CD14-positive monocyte (primary cell): ENCODE data around the gene TSPAN16. TPM values are rescaled to one million over a fixed set of nuclear protein-coding genes. Genes with fewer than 3 reads are reported as not detected.

Source experiments
- DNase-seq, 3 donors: peaks; one replicate each; pipeline ENCODE4 v3.0.0-alpha.2; 2011 to 2022
- H2AFZ ChIP-seq: 2 replicates; pipeline ENCODE4 v1.6.0; 2012; ENCODE audit warnings: mild to moderate bottlenecking, low read depth, low read length, inconsistent platforms; ENCODE audit not compliant: insufficient read depth, poor library complexity, severe bottlenecking
- H3K27ac ChIP-seq, 2 donors: 1 replicate in 1 of 2; 2 replicates in 1 of 2; pipeline ENCODE4 v1.5.1; 2012 to 2013; ENCODE audit warnings: low read length in 2 of 2, control low read depth in 1 of 2, inconsistent platforms in 1 of 2, low read depth in 1 of 2, mild to moderate bottlenecking in 1 of 2
- H3K27me3 ChIP-seq, 2 donors: one replicate each; pipeline versions ENCODE4 v1.6.0 to v1.6.1; 2011 to 2013; ENCODE audit warnings: low read length in 2 of 2; ENCODE audit not compliant: control insufficient read depth in 2 of 2, insufficient read depth in 2 of 2
- H3K36me3 ChIP-seq, 2 donors: replicated peaks in 1 of 2; 1 replicate in 1 of 2; 2 replicates in 1 of 2; pipeline versions ENCODE4 v1.5.1 to v1.6.1; 2012 to 2013; ENCODE audit warnings: low read length in 2 of 2, control low read depth in 1 of 2, inconsistent platforms in 1 of 2, mild to moderate bottlenecking in 1 of 2; ENCODE audit not compliant: insufficient read depth in 2 of 2, control insufficient read depth in 1 of 2
- H3K4me1 ChIP-seq, 2 donors: 1 replicate in 1 of 2; 2 replicates in 1 of 2; pipeline versions ENCODE4 v1.5.1 to v1.6.1; 2012 to 2013; ENCODE audit warnings: low read length in 2 of 2, control low read depth in 1 of 2, inconsistent platforms in 1 of 2, mild to moderate bottlenecking in 1 of 2, moderate library complexity in 1 of 2; ENCODE audit not compliant: insufficient read depth in 2 of 2, control insufficient read depth in 1 of 2
- H3K4me2 ChIP-seq: replicated peaks from 2 replicates; pipeline ENCODE3; 2012; ENCODE audit warnings: low read length, moderate library complexity, mild to moderate bottlenecking; ENCODE audit not compliant: poor library complexity, severe bottlenecking; ENCODE audit errors: extremely low read depth
- H3K4me3 ChIP-seq, 3 experiments: fragments of 200-600 bp in 1 of 3; sonication (generic) in 1 of 3; replicated peaks in 1 of 3; 1 replicate in 2 of 3; 2 replicates in 1 of 3; pipeline ENCODE4 v1.5.1; 2011 to 2013; ENCODE audit warnings: low read length in 3 of 3, mild to moderate bottlenecking in 3 of 3, control low read depth in 2 of 3, low read depth in 2 of 3, inconsistent platforms in 1 of 3, moderate library complexity in 1 of 3
- H3K79me2 ChIP-seq: 2 replicates; pipeline ENCODE4 v1.6.0; 2012; ENCODE audit warnings: mild to moderate bottlenecking, control low read depth, inconsistent platforms, low read length, moderate library complexity; ENCODE audit not compliant: insufficient read depth
- H3K9ac ChIP-seq: 2 replicates; pipeline ENCODE4 v1.6.0; 2017; ENCODE audit warnings: low read length, mild to moderate bottlenecking; ENCODE audit not compliant: insufficient read depth, poor library complexity, severe bottlenecking
- H3K9me3 ChIP-seq, 2 donors: replicated peaks in 1 of 2; 1 replicate in 1 of 2; 2 replicates in 1 of 2; pipeline versions ENCODE4 v1.5.1 to v1.6.1; 2012 to 2013; ENCODE audit warnings: low read length in 2 of 2, control low read depth in 1 of 2; ENCODE audit not compliant: control insufficient read depth in 1 of 2, insufficient read depth in 1 of 2
- H4K20me1 ChIP-seq: 2 replicates; pipeline ENCODE4 v1.6.0; 2012; ENCODE audit warnings: mild to moderate bottlenecking, low read length, control low read depth, moderate library complexity; ENCODE audit not compliant: insufficient read depth
- H3K27ac Mint-ChIP-seq, 7 donors: one replicate each; pipeline ENCODE4 v1.8.0; 2020; ENCODE audit warnings: mild to moderate bottlenecking in 7 of 7, mixed read lengths in 7 of 7, moderate library complexity in 6 of 7, inconsistent platforms in 2 of 7
- H3K27me3 Mint-ChIP-seq, 3 donors: one replicate each; pipeline ENCODE4 v1.8.0; 2021 to 2022; ENCODE audit warnings: low read depth in 3 of 3, mild to moderate bottlenecking in 3 of 3, mixed read lengths in 3 of 3, moderate library complexity in 3 of 3, inconsistent platforms in 1 of 3
- H3K36me3 Mint-ChIP-seq, 2 donors: one replicate each; pipeline ENCODE4 v1.8.0; 2020; ENCODE audit warnings: mixed read lengths in 2 of 2, inconsistent platforms in 1 of 2, mild to moderate bottlenecking in 1 of 2
- H3K4me1 Mint-ChIP-seq: one replicate; pipeline ENCODE4 v1.8.0; 2020; ENCODE audit warnings: mild to moderate bottlenecking, mixed read lengths
- H3K4me3 Mint-ChIP-seq, 2 donors: one replicate each; pipeline ENCODE4 v1.8.0; 2020; ENCODE audit warnings: mild to moderate bottlenecking in 2 of 2, mixed read lengths in 2 of 2, moderate library complexity in 1 of 2
- H3K9me3 Mint-ChIP-seq, 7 donors: one replicate each; pipeline ENCODE4 v1.8.0; 2020 to 2022; ENCODE audit warnings: mixed read lengths in 7 of 7, mild to moderate bottlenecking in 6 of 7, moderate library complexity in 6 of 7, inconsistent platforms in 2 of 7
- WGBS: methylation state at CpG from one replicate; pipeline ENCODE4 v1.1.5; 2013; ENCODE audit warnings: missing lambda C conversion rate; ENCODE audit not compliant: insufficient coverage; 5-methylcytosine and 5-hydroxymethylcytosine counted together
- intact Hi-C, 2 donors: fragments of 100-400 bp; cut with micrococcal nuclease; formaldehyde crosslinking; loops; one replicate each; pipeline versions ENCODE4 v1.15.0 to v1.15.1; 2023
- polyA plus RNA-seq, 3 donors: library from polyadenylated mRNA; depleted of rRNA in 1 of 3; unstranded in 2 of 3; stranded (reverse) in 1 of 3; fragments of 300-500 nt in 2 of 3; fragments of >200 nt in 1 of 3; fragmentation: Illumina TruSeq in 2 of 3; gene quantifications; 1 replicate in 2 of 3; 2 replicates in 1 of 3; pipeline ENCODE4 v1.2.3, GENCODE V29; 2012 to 2021
- TF ChIP-seq, protein P1 (sequence below): fragments of 200-600 bp; IDR thresholded peaks from one replicate; pipeline ENCODE4 v1.8.0; 2022; ENCODE audit warnings: antibody characterized with exemption, mild to moderate bottlenecking

TSPAN16 gene
- polyA plus RNA-seq, 3 donors: 0.08 to 0.31 TPM; not detected in 1

DNA sequence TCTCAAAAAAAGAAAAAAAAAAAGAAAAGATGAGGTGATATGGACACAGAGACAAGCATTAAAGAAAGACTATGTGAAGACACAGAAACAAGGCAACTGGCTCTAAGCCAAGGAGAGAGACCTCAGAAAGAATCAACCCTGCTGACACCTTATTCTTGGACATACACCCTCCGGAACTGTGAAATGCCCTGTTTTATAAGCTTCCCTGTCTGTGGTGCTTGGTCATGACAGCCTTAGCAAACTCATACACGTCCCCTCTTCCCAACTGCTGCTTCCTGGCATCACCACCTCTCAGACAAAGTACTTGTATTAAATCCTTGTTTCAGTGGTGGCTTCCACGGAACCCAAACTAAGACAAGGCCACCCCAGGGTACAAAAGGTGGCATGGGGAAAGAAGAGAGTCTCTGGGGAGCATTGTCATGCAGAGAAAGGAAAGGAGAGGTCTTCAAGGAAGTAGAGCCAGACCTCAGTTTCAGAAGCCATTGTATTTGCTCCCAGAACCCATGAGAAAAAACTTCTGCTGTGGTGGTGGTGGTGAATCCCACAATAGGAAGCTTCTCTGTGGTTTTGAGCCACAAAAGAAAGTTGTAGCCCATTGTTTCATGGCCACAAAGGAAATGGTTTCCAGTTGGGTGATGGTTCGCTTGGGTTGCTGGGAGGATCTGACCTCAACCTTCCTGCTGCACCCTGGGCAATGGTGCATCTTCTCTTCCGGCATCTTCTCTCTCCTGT lies 16.3 kb upstream of the TSPAN16 start:
- H3K9me3 ChIP-seq: no peaks in the 10 kb centered on the region
- intact Hi-C loops: no loop called here
- H3K27me3 Mint-ChIP-seq: peaks cover 62 to 78% (median 73%) of the 10 kb centered on the region in 3 donors
- TF ChIP-seq, protein P1, sequence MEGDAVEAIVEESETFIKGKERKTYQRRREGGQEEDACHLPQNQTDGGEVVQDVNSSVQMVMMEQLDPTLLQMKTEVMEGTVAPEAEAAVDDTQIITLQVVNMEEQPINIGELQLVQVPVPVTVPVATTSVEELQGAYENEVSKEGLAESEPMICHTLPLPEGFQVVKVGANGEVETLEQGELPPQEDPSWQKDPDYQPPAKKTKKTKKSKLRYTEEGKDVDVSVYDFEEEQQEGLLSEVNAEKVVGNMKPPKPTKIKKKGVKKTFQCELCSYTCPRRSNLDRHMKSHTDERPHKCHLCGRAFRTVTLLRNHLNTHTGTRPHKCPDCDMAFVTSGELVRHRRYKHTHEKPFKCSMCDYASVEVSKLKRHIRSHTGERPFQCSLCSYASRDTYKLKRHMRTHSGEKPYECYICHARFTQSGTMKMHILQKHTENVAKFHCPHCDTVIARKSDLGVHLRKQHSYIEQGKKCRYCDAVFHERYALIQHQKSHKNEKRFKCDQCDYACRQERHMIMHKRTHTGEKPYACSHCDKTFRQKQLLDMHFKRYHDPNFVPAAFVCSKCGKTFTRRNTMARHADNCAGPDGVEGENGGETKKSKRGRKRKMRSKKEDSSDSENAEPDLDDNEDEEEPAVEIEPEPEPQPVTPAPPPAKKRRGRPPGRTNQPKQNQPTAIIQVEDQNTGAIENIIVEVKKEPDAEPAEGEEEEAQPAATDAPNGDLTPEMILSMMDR: no peak
- H3K9me3 Mint-ChIP-seq: peaks cover 0 to 16% (median 7%) of the 10 kb centered on the region in 7 donors
- H2AFZ ChIP-seq: peak overlapping the region; percentile 76
- peak overlapping the region; percentile 28 to 75 for H3K4me3 Mint-ChIP-seq
- H3K79me2 ChIP-seq: no peaks in the 10 kb centered on the region
- no peak for DNase-seq
- H3K27ac Mint-ChIP-seq: peak overlapping the region in 1 of 7 donors; percentile 80
- no peak overlapping the region for H3K27ac ChIP-seq
- H3K9ac ChIP-seq: no peak overlapping the region
- H3K27me3 ChIP-seq: peaks cover 29 to 64% of the 10 kb centered on the region in 2 donors
- peak overlapping the region in 1 of 3 experiments; percentile 47 for H3K4me3 ChIP-seq
- no peaks in the 10 kb centered on the region for H3K36me3 Mint-ChIP-seq
- H3K4me2 ChIP-seq: peak overlapping the region; percentile 54
- 0% methylated on average over 4 of the region's 5 CpGs for WGBS
- H4K20me1 ChIP-seq: no peaks in the 10 kb centered on the region
- H3K4me1 Mint-ChIP-seq: peaks cover 16% of the 10 kb centered on the region
- peaks cover 16% of the 10 kb centered on the region in 2 donors for H3K4me1 ChIP-seq
- no peaks in the 10 kb centered on the region for H3K36me3 ChIP-seq

- peak overlapping the region in 1 of 2 donors; percentile 54 for H3K4me3 Mint-ChIP-seq
- H3K27me3 ChIP-seq: peaks cover 22 to 62% of the 10 kb centered on the region in 2 donors
- TF ChIP-seq, protein P1: no peak
- peaks cover 0 to 16% (median 8%) of the 10 kb centered on the region in 7 donors for H3K9me3 Mint-ChIP-seq
- H3K36me3 Mint-ChIP-seq: no peaks in the 10 kb centered on the region
- intact Hi-C loops: no loop called here
- no peak overlapping the region for H3K9ac ChIP-seq
- no peaks in the 10 kb centered on the region for H3K36me3 ChIP-seq
- H4K20me1 ChIP-seq: no peaks in the 10 kb centered on the region
- H3K4me1 ChIP-seq: peaks cover 16 to 18% of the 10 kb centered on the region in 2 donors
- no peak overlapping the region for H3K4me2 ChIP-seq
- peaks cover 16% of the 10 kb centered on the region for H3K4me1 Mint-ChIP-seq
- H3K27ac ChIP-seq: no peak overlapping the region
- no peak for DNase-seq
- 100% methylated on average over 6 of the region's 11 CpGs for WGBS
- H3K27me3 Mint-ChIP-seq: peaks cover 59 to 81% (median 70%) of the 10 kb centered on the region in 3 donors
- no peaks in the 10 kb centered on the region for H3K9me3 ChIP-seq
- H3K79me2 ChIP-seq: no peaks in the 10 kb centered on the region
- no peak overlapping the region for H2AFZ ChIP-seq
- H3K27ac Mint-ChIP-seq: no peak overlapping the region
- H3K4me3 ChIP-seq: no peak overlapping the region
Observed at GRCh38 chr19:11281356-11282049, 14.5 kb upstream of the TSPAN16 start.
